ENCODE data around the gene HFM1.

DNA sequence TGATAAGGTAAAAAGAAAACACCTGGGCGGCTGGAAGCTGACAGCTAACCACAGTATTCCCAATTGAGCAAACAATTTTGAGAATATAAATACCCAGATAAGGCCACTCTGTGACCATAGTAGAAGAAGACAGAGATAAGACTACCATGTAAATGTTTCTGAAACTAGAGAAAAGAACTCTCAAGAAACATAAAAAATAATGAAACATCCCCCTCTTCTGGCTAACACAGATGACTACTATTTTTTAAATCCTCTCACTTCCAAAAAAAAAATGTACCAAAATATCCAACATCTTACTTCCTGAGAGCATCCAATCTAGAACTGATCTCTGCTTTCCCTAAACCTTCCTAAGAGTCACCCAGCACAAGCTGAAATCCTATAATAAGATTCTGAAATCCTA lies 125.9 kb downstream of the HFM1 start:
- TF ChIP-seq, protein P1, sequence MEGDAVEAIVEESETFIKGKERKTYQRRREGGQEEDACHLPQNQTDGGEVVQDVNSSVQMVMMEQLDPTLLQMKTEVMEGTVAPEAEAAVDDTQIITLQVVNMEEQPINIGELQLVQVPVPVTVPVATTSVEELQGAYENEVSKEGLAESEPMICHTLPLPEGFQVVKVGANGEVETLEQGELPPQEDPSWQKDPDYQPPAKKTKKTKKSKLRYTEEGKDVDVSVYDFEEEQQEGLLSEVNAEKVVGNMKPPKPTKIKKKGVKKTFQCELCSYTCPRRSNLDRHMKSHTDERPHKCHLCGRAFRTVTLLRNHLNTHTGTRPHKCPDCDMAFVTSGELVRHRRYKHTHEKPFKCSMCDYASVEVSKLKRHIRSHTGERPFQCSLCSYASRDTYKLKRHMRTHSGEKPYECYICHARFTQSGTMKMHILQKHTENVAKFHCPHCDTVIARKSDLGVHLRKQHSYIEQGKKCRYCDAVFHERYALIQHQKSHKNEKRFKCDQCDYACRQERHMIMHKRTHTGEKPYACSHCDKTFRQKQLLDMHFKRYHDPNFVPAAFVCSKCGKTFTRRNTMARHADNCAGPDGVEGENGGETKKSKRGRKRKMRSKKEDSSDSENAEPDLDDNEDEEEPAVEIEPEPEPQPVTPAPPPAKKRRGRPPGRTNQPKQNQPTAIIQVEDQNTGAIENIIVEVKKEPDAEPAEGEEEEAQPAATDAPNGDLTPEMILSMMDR (IDR thresholded peaks at IDR 0.05): no peak
- TF ChIP-seq POLR2A (IDR thresholded peaks at IDR 0.05) (no peak), POLR2AphosphoS5 (IDR thresholded peaks at IDR 0.05) (no peak)

Measured in prostate gland (tissue), 2 donors.